H1 (cell line): ENCODE results near the gene CYB5B. TPM values are rescaled to one million over a fixed set of nuclear protein-coding genes. Genes with fewer than 3 reads are reported as not detected.

Experiments used
- CTCF ChIA-PET: fragments of 300-600 bp; sonication (Branson Sonifier 250); formaldehyde crosslinking; loops from one replicate; lab custom pipeline; 2021; ENCODE audit not compliant: partially characterized antibody; lab: Charles Lee
- POLR2A ChIA-PET: fragments of 300-600 bp; sonication (Branson Sonifier 250); formaldehyde crosslinking; loops from one replicate; lab custom pipeline; 2021; ENCODE audit warnings: inconsistent platforms; ENCODE audit not compliant: partially characterized antibody; lab: Charles Lee
- DNase-seq, 2 experiments: peaks; one replicate each; pipeline versions ENCODE4 v3.0.0 to v3.0.0-alpha.2; 2010 to 2022; ENCODE audit warnings: low spot score in 2 of 2, low read depth in 1 of 2, mixed read lengths in 1 of 2
- FAIRE-seq: peaks from 2 replicates; lab custom pipeline; 2011; peaks lifted over from hg19 to GRCh38; lab: Jason Lieb, UNC
- H2AFZ ChIP-seq: 2 replicates; pipeline ENCODE4 v1.8.1; 2012; ENCODE audit warnings: low read length, inconsistent platforms
- H2AK5ac ChIP-seq: 2 replicates; pipeline ENCODE4 v1.6.1; 2013; ENCODE audit warnings: low read depth, low read length
- H2BK120ac ChIP-seq: replicated peaks from 2 replicates; pipeline ENCODE3; 2013; ENCODE audit warnings: low read depth, low read length, inconsistent platforms
- H2BK12ac ChIP-seq: 2 replicates; pipeline ENCODE4 v1.6.1; 2013; ENCODE audit warnings: low read depth, low read length
- H2BK15ac ChIP-seq: 2 replicates; pipeline ENCODE4 v1.6.1; 2013; ENCODE audit warnings: low read length
- H2BK20ac ChIP-seq: 2 replicates; pipeline ENCODE4 v1.6.1; 2013; ENCODE audit warnings: low read length
- H2BK5ac ChIP-seq: 2 replicates; pipeline ENCODE4 v1.6.1; 2013; ENCODE audit warnings: low read depth, low read length
- H3K14ac ChIP-seq: 2 replicates; pipeline ENCODE4 v1.6.1; 2013; ENCODE audit warnings: inconsistent platforms; ENCODE audit not compliant: insufficient read length
- H3K18ac ChIP-seq: 2 replicates; pipeline ENCODE4 v1.6.1; 2013; ENCODE audit warnings: low read length; ENCODE audit errors: extremely low read depth
- H3K23ac ChIP-seq: 2 replicates; pipeline ENCODE4 v1.6.1; 2013; ENCODE audit warnings: inconsistent platforms; ENCODE audit not compliant: insufficient read length
- H3K23me2 ChIP-seq: 2 replicates; pipeline ENCODE4 v1.6.1; 2013; ENCODE audit warnings: low read depth, low read length
- H3K27ac ChIP-seq: 2 replicates; pipeline ENCODE4 v1.6.1; 2011; ENCODE audit warnings: low read depth, low read length, inconsistent platforms
- H3K27me3 ChIP-seq, 4 experiments: replicated peaks in 1 of 4; 1 replicate in 1 of 4; 2 replicates in 3 of 4; pipeline versions ENCODE4 v1.6.1 to v1.8.1; 2011 to 2013; ENCODE audit warnings: low read length in 3 of 4, mild to moderate bottlenecking in 3 of 4, inconsistent platforms in 2 of 4, mixed read lengths in 2 of 4, moderate library complexity in 1 of 4; ENCODE audit not compliant: control insufficient read depth in 3 of 4, insufficient read depth in 3 of 4; ENCODE audit errors: extremely low read depth in 1 of 4
- H3K36me3 ChIP-seq, 4 experiments: 2 replicates each; pipeline versions ENCODE4 v1.6.1 to v1.8.1; 2011 to 2013; ENCODE audit warnings: mild to moderate bottlenecking in 4 of 4, low read length in 3 of 4, moderate library complexity in 2 of 4, control low read depth in 1 of 4, inconsistent platforms in 1 of 4; ENCODE audit not compliant: insufficient read depth in 4 of 4, control insufficient read depth in 2 of 4
- H3K4ac ChIP-seq: replicated peaks from 2 replicates; pipeline ENCODE3; 2013; ENCODE audit warnings: low read length, low read depth, mixed read lengths, inconsistent platforms; ENCODE audit not compliant: insufficient read length
- H3K4me1 ChIP-seq, 4 experiments: replicated peaks in 1 of 4; 1 replicate in 1 of 4; 2 replicates in 3 of 4; pipeline versions ENCODE4 v1.6.1 to v1.8.1; 2011 to 2013; ENCODE audit warnings: low read length in 3 of 4, inconsistent platforms in 2 of 4, mixed read lengths in 1 of 4; ENCODE audit not compliant: insufficient read depth in 4 of 4, control insufficient read depth in 3 of 4
- H3K4me2 ChIP-seq, 2 experiments: 2 replicates each; pipeline versions ENCODE4 v1.6.1 to v1.8.1; 2011 to 2013; ENCODE audit warnings: low read depth in 2 of 2, low read length in 2 of 2, control low read depth in 1 of 2, inconsistent platforms in 1 of 2, mild to moderate bottlenecking in 1 of 2; ENCODE audit not compliant: insufficient read depth in 1 of 2
- H3K4me3 ChIP-seq, 4 experiments: fragments of 200-600, 300-600 bp in 1 of 4; sonication (generic), shearing (Covaris generic), sonication (Bioruptor Twin) in 1 of 4; 2 replicates each; pipeline versions ENCODE4 v1.5.1 to v1.8.1; 2011 to 2016; ENCODE audit warnings: low read length in 4 of 4, low read depth in 3 of 4, control low read depth in 2 of 4, inconsistent platforms in 2 of 4, mild to moderate bottlenecking in 2 of 4, mixed read lengths in 1 of 4, moderate library complexity in 1 of 4; ENCODE audit not compliant: insufficient read depth in 2 of 4; ENCODE audit errors: extremely low read depth in 1 of 4
- H3K56ac ChIP-seq: replicated peaks from 2 replicates; pipeline ENCODE3; 2013; ENCODE audit warnings: low read depth, mild to moderate bottlenecking, mixed read lengths, low read length, inconsistent platforms; ENCODE audit not compliant: insufficient read length
- H3K79me1 ChIP-seq: 2 replicates; pipeline ENCODE4 v1.6.1; 2013; ENCODE audit warnings: low read depth, low read length, control low read depth
- H3K79me2 ChIP-seq, 2 experiments: 2 replicates each; pipeline versions ENCODE4 v1.6.1 to v1.8.1; 2012 to 2013; ENCODE audit warnings: low read length in 2 of 2, mild to moderate bottlenecking in 2 of 2, inconsistent platforms in 1 of 2; ENCODE audit not compliant: insufficient read depth in 2 of 2, control insufficient read depth in 1 of 2
- H3K9ac ChIP-seq, 4 experiments: replicated peaks in 1 of 4; 1 replicate in 1 of 4; 2 replicates in 3 of 4; pipeline versions ENCODE4 v1.6.1 to v1.8.1; 2011 to 2013; ENCODE audit warnings: low read depth in 3 of 4, low read length in 3 of 4, control low read depth in 2 of 4, mild to moderate bottlenecking in 2 of 4, moderate library complexity in 2 of 4, inconsistent platforms in 1 of 4; ENCODE audit errors: extremely low read depth in 1 of 4
- H3K9me3 ChIP-seq, 2 experiments: 2 replicates each; pipeline versions ENCODE4 v1.6.1 to v1.8.1; 2012 to 2013; ENCODE audit warnings: mild to moderate bottlenecking in 2 of 2, moderate library complexity in 2 of 2, control low read depth in 1 of 2, inconsistent platforms in 1 of 2, low read depth in 1 of 2, low read length in 1 of 2, mixed read lengths in 1 of 2; ENCODE audit not compliant: insufficient read depth in 2 of 2
- H4K20me1 ChIP-seq, 2 experiments: replicated peaks in 1 of 2; 2 replicates each; pipeline versions ENCODE3 to v1.8.1; 2011 to 2013; ENCODE audit warnings: inconsistent platforms in 2 of 2, low read length in 2 of 2, mild to moderate bottlenecking in 1 of 2; ENCODE audit not compliant: insufficient read depth in 2 of 2, control insufficient read depth in 1 of 2
- H4K5ac ChIP-seq: 2 replicates; pipeline ENCODE4 v1.6.1; 2013; ENCODE audit warnings: low read length, low read depth, mixed read lengths, inconsistent platforms; ENCODE audit not compliant: insufficient read length
- H4K8ac ChIP-seq: 2 replicates; pipeline ENCODE4 v1.8.0; 2013; ENCODE audit warnings: mild to moderate bottlenecking, moderate library complexity, low read length, inconsistent platforms; ENCODE audit not compliant: insufficient read depth; ENCODE audit errors: extremely low read depth
- H4K91ac ChIP-seq: replicated peaks from 2 replicates; pipeline ENCODE3; 2013; ENCODE audit warnings: low read length, mixed read lengths, inconsistent platforms; ENCODE audit not compliant: insufficient read length
- CHD1 ChIP-seq: IDR thresholded peaks from 2 replicates; pipeline ENCODE4 v1.6.1; 2012; ENCODE audit warnings: low read depth, low read length, improper control_type of control experiment
- CHD2 ChIP-seq: IDR thresholded peaks from 2 replicates; pipeline ENCODE4 v1.6.1; 2012; ENCODE audit warnings: low read length, improper control_type of control experiment
- SIRT6 ChIP-seq: IDR thresholded peaks from one replicate; pipeline ENCODE4 v1.7.1; 2012; ENCODE audit warnings: low read length, inconsistent platforms
- TEAD4 ChIP-seq: IDR thresholded peaks from 2 replicates; pipeline ENCODE4 v1.6.1; 2012; ENCODE audit warnings: low read depth, low read length, inconsistent platforms, mixed read lengths
- YY1 ChIP-seq: IDR thresholded peaks from 2 replicates; pipeline ENCODE4 v1.6.1; 2011; ENCODE audit warnings: low read depth, mild to moderate bottlenecking, low read length
- WGBS, 2 experiments: shearing (Covaris generic) in 1 of 2; methylation state at CpG; one replicate each; pipeline versions ENCODE4 v1.1.6 to v1.1.7; 2013 to 2015; ENCODE audit warnings: low lambda C conversion rate in 2 of 2, mixed read lengths in 2 of 2, inconsistent platforms in 1 of 2, low coverage in 1 of 2, missing lambda C conversion rate in 1 of 2; ENCODE audit not compliant: insufficient replicate concordance in 2 of 2, insufficient coverage in 1 of 2, insufficient read length in 1 of 2; ENCODE audit errors: extremely low coverage in 1 of 2, missing lambda C conversion rate in 1 of 2; 5-methylcytosine and 5-hydroxymethylcytosine counted together
- polyA plus RNA-seq, 7 experiments: library from polyadenylated mRNA; depleted of rRNA in 3 of 7; stranded (reverse) in 5 of 7; unstranded in 2 of 7; fragments of >200 nt in 5 of 7; fragments of 200-250 nt in 2 of 7; gene quantifications; 1 replicate in 5 of 7; 2 replicates in 1 of 7; 4 replicates in 1 of 7; pipeline versions ENCODE4 v1.2.1 to v1.2.3, GENCODE V29; 2011 to 2013; ENCODE audit warnings: missing spikeins in 2 of 7, mixed read lengths in 2 of 7
- total RNA-seq: library from RNA; stranded (reverse); fragmentation: NEBNext Ultra II Directional; extraction: Animal tissue kit (Norgen Biotek cat#: 25700); gene quantifications from 2 replicates; pipeline ENCODE4 v1.2.1, GENCODE V29; 2021

Gene CYB5B
- total and polyA plus RNA-seq, 2 of the 8 experiments (the other 6 are each of a cell fraction or from before 2014, with no cell fraction given) = 108 to 127 TPM

- Histone ChIP-seq H3K4me3 (no peak overlapping the region), H3K4me2 (no peak overlapping the region), H3K27ac (no peak overlapping the region), H2BK120ac (no peak overlapping the region), H4K91ac (no peak overlapping the region), H3K9me3 (no peaks in the 10 kb centered on the region), H2BK15ac (no peak overlapping the region), H2BK12ac (no peak overlapping the region), H3K4me1 (no peaks in the 10 kb centered on the region), H2AK5ac (no peak overlapping the region), H3K27me3 (no peaks in the 10 kb centered on the region), H4K5ac (no peak overlapping the region), H3K23ac (no peak overlapping the region), H3K79me2 (no peaks in the 10 kb centered on the region), H3K9ac (no peak overlapping the region), H3K18ac (no peak overlapping the region), H4K20me1 (no peaks in the 10 kb centered on the region), H3K79me1 (no peaks in the 10 kb centered on the region), H3K4ac (no peak overlapping the region), H2BK5ac (no peak overlapping the region), H3K14ac (no peak overlapping the region), H2AFZ (0 out of 2 replicates have a peak overlapping the region, but pooled peaks have one; percentile 20), H3K36me3 (no peaks in the 10 kb centered on the region), H3K56ac (no peak overlapping the region), H3K23me2 (no peaks in the 10 kb centered on the region; the same call in 1 of the 2 replicates), H4K8ac (no peak overlapping the region), H2BK20ac (no peak overlapping the region)
- TF ChIP-seq SIRT6 = no peak
- TF ChIP-seq CHD2 = no peak
- TF ChIP-seq TEAD4 = 0 out of 2 replicates have a peak, but pooled peaks have one; percentile 43
- TF ChIP-seq YY1 = peak; percentile 75
- TF ChIP-seq CHD1 = no peak
- WGBS, 2 experiments = 80% methylated on average over 2 of the region's 2 CpGs; no CpG with 5 or more reads in 1 of the 2 experiments
- ChIA-PET CTCF (interaction anchor here (1.1 kb wide), 1 partner anchor 18 kb away, joined by 4 read pairs; no protein-coding TSS in a partner anchor), POLR2A (interaction anchor here (0.6 kb wide), 1 partner anchor 968 kb away, joined by 3 read pairs; no protein-coding TSS in a partner anchor)
- DNase-seq (no peak), FAIRE-seq (no peak)
These were observed 89.0 kb downstream of the CYB5B start for GRCh38 chr16:69513180-69513966.
